GM19023 (cell line): Measurements from ENCODE around the gene SNX24.
"Not testable (repeated sequence)": the region's sequence is repeated elsewhere in the genome, so short reads cannot be mapped to it uniquely, and the experiment has no call there.

Experiments used
- ATAC-seq: cut with Tn5 transposase; IDR thresholded peaks from one replicate; pipeline ENCODE4 v1.9.1; 2021; ENCODE audit warnings: mild to moderate bottlenecking, moderate library complexity; ENCODE audit not compliant: unreplicated experiment

SNX24 gene

GRCh38 chr5:122957457-122957856 lies 112.0 kb downstream of the SNX24 start:
- no peak for ATAC-seq

DNA sequence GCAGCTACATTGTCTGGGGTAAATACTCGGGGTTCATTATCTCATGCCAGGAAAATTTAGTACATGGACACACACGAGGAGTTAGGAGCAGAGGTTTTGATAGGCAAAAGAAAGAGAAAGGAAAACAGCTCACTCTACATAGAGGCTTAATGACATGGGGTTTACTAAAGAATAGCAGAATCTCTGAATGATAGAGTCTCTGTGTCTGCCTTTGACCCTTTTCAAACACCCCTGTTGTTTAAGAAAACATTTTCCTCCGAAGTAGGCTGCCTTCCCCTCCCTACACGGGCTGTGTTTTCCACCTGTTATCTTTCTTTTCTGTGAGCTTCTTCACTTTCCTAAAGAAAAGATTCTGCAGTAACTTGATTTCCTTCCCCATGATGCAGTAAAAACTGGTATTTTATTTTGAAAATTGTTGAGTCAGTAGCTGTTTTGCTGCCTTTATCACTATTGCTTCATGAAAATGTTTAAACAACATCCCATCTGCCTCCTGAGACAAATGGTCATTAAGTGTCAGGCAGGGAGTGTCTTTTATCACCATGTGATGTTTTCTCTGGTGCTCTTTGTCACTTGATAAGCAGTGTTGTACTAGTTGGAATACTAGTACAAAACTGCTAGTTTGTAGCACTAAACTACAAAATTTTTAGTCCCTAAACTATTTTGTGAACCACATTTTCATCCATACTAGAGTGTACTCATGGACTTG lies 114.5 kb downstream of the SNX24 start:
- ATAC-seq, result no peak

DNA sequence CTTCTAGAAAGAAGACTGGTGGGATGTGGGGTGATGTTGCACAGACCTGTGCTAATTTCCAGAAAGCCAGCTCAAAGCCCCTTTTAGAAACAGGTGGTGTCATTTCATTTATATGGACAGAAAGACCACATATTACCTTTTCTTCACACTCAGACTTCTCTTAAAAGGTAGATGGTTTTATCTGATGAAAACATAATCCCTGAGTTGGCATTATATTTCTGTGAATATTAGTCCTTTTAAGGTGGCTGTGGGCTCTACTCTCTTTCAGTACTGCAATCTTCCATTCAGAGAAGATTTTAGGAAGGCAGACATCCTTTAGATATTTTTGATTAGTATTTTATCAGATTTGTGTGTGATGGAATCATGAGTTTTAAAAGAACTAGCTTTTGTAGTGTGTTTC lies 117.9 kb downstream of the SNX24 start:
- ATAC-seq, result no peak

DNA sequence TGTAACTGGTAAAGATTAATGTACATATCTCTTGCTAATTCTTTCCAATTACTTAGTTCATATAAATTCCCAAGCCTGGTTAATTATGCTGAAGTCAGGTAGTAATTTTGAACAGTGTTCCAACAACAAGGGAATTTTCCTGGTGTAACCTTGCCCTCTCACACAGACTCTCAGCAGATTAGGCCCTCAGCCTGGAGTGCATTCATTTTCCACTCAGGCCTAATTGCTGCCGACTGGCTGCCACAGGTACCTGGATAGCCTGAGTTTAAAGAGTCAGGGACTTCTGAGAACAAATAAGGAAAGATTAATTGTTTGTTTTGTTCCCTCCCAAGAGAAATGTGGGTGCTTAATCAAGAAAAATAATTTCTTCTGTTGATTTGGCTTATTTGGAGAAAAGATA lies 119.7 kb downstream of the SNX24 start:
- no peak for ATAC-seq

GRCh38 chr5:122967085-122967484 lies 121.7 kb downstream of the SNX24 start:
- ATAC-seq, result peak; percentile 55

DNA sequence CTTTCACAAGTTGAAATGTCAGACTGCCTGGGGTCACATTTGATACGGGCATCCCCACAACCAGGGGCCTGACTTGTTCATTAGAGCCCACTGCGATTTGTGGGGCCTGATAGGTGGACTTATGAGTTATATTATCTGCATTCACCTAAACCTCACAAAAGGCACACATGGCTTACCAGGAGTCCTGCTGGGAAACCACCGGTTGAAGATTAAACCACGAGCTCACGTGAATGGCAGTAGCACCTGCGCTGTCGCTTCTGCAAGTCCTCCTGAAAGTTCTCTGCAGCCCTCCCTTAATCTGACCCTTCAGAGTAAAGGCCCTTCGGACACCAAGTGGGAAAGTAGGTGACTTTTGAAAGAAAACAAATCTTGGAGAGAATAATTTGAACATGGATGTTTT lies 122.2 kb downstream of the SNX24 start:
- peak; percentile 95 for ATAC-seq

DNA sequence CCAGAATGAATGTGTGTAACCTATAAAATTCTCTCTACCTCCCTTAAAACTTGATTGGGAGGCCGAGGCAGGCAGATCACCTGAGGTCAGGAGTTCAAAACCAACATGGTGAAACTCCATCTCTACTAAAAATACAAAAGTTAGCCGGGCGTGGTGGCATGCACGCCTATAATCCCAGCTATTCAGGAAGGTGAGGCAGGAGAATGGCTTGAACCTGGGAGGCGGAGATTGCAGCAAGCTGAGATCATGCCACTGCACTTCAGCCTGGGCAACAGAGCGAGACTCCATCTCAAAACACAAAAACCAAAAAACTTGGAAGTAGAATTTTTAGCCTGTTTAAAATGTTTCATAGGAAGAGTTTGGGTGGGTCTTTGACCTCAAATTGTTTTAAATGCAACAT lies 122.6 kb downstream of the SNX24 start:
- ATAC-seq, result peak; percentile 5

DNA sequence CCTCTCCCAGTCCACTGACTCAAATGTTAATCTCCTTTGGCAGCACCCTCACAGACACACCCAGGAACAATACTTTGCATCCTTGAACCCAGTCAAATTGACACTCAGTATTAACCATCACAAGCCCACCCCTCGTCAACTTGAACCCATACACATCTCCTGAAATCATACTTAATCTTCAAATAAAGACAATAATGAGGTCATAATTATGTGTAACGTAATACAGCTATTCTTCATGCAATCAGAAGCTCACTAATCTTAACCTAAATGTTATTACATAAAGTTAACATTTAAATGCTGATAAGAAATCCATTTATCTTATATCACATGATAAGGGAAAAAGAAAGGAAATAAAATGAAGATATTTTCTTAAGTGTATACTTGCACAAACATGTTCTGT lies 125.9 kb downstream of the SNX24 start:
- ATAC-seq, result no peak

GRCh38 chr5:122972877-122973276 lies 127.5 kb downstream of the SNX24 start:
- ATAC-seq, result no peak

DNA sequence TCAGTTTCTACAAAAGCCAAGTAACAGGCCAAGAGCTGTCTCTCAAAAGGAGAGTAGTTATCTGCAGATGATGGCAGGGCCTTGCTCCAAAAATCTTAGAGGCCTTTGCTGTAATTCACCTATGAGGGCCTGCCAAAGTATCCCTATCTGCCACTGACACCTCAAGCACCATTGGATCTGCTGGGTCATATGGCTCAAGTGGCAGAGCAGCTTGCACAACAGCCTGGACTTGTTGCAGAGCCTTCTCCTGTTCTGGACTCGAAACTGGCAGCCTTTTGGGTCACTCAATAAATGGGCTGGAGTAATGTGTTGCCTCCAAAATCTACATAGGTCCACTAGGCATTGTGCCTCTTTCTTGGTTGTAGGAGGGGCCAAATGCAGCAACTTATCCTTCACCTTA lies 128.3 kb downstream of the SNX24 start:
- not testable (repeated sequence) for ATAC-seq

DNA sequence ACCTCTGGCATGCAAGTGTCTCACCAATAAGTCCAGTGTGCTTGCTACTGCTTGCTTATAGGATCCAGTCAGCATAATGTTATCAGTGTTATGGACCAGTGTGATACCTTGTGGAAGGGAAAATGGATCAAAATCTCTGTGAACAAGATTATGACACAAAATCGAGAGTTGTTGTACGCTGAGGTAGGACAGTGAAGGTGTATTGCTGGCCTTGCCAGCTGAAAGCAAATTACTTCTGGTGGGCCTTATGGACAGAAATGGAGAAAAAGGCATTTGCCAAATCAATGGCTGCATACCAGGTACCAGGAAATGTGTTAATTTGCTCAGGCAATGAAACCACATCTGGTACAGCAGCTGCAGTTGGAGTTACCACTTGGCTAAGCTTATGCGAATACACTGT lies 128.8 kb downstream of the SNX24 start:
- not testable (repeated sequence) for ATAC-seq

DNA sequence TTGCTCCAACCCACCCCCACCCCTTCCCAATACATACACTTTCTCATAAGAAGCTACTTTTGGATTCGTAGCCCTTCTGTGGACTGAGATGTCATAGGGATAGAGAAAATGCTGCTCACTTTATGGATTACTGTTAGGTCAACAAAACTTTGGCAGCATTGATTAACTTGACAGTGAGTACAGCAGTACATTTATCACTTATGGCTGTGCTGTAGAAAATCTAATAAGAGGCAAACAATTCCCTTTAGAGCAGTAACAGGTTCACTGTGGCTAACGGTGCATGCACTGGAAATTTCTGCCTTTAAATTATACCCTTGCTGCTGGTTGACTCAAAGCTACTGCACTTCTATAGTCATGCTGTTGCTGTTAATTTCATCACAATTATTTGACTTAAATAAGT lies 131.9 kb downstream of the SNX24 start:
- ATAC-seq, result no peak

- no peak for ATAC-seq
Observed at GRCh38 chr5:122978068-122978467, 132.7 kb downstream of the SNX24 start.

DNA sequence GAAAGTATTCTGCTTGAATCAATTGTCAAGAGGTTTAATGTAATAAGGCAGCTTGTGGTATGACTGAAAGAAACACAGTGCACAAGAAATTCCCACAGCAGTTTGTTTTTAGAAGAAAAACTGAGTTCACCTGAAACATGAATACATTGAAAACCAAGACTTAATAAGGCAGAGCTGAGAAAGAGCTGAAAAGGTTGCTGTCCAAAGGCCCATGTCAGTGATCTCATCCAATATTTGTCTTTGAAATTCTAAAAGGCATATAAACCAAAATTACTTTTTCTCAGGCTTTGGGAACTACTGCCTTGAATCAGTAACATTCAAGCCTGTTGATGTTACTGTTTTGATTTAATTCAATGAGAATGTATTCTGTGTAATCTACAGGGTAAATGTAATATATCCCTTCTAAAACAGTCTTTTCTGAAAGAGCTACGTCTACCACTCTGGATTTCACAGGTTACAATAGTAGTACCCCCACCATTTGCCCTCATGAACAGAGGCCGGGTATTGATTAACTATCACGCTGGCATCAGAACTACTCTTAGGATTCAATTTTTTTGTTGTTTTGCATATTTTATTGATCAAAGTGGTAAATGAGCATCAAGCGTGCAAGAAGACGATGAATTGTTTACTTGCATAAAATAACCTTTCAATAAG lies 133.4 kb downstream of the SNX24 start:
- no peak for ATAC-seq

GRCh38 chr5:122981846-122982245 lies 136.4 kb downstream of the SNX24 start:
- ATAC-seq, result no peak

DNA sequence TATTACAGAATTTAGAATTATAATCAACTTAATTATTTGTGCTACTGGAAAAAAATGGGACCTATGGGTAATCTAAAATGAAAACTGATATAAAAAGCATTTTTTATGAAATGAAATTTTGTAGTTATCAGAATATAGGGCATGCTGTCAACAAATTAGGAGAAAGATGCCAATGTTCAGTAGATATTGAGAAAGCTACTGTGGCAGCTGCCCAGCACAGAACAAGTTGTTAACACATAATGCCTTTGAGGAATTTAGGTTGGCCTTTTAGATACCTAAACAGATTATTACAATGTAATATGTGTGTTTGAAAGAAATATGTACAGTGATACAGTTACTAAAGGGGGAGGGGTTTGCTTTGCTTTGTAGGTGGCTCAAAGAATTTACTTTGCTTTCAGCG lies 137.0 kb downstream of the SNX24 start:
- ATAC-seq, result no peak

DNA sequence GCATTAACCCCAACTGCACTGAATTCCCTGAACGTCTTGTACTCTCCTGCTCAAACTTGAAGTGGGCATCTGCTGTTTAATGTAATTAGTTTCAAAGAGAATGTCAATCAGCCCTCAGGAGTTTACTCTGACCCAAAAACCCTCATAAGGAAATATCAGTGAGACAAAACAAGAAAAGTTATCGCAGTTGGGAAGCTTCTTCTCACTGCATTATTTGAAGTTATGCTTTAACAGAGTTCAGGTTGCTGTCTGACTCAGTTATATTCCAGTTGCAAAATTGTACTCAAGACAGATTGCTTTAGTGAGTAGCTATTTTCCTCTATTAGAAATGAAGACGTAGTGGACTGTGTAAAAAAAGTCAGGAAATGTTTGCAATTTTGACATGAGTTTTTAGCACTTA lies 139.0 kb downstream of the SNX24 start:
- peak; percentile 43 for ATAC-seq

GRCh38 chr5:122985006-122985700 lies 139.7 kb downstream of the SNX24 start:
- no peak for ATAC-seq

GRCh38 chr5:122985954-122986721 lies 140.7 kb downstream of the SNX24 start:
- peak; percentile 93 for ATAC-seq

GRCh38 chr5:122996091-122996490 lies 150.7 kb downstream of the SNX24 start:
- ATAC-seq, result no peak

GRCh38 chr5:122997294-122997693 lies 151.9 kb downstream of the SNX24 start:
- no peak for ATAC-seq
